H1 (cell line): ENCODE measurements around the gene VRK2. TPM values are rescaled to one million over a fixed set of nuclear protein-coding genes. Genes with fewer than 3 reads are reported as not detected.

Source experiments
- CTCF ChIA-PET: fragments of 300-600 bp; sonication (Branson Sonifier 250); formaldehyde crosslinking; loops from one replicate; lab custom pipeline; 2021; ENCODE audit not compliant: partially characterized antibody; lab: Charles Lee
- POLR2A ChIA-PET: fragments of 300-600 bp; sonication (Branson Sonifier 250); formaldehyde crosslinking; loops from one replicate; lab custom pipeline; 2021; ENCODE audit warnings: inconsistent platforms; ENCODE audit not compliant: partially characterized antibody; lab: Charles Lee
- DNase-seq, 2 experiments: peaks; one replicate each; pipeline versions ENCODE4 v3.0.0 to v3.0.0-alpha.2; 2010 to 2022; ENCODE audit warnings: low spot score in 2 of 2, low read depth in 1 of 2, mixed read lengths in 1 of 2
- FAIRE-seq: peaks from 2 replicates; lab custom pipeline; 2011; peaks lifted over from hg19 to GRCh38; lab: Jason Lieb, UNC
- H2AFZ ChIP-seq: 2 replicates; pipeline ENCODE4 v1.8.1; 2012; ENCODE audit warnings: low read length, inconsistent platforms
- H2AK5ac ChIP-seq: 2 replicates; pipeline ENCODE4 v1.6.1; 2013; ENCODE audit warnings: low read depth, low read length
- H2BK120ac ChIP-seq: replicated peaks from 2 replicates; pipeline ENCODE3; 2013; ENCODE audit warnings: low read depth, low read length, inconsistent platforms
- H2BK12ac ChIP-seq: 2 replicates; pipeline ENCODE4 v1.6.1; 2013; ENCODE audit warnings: low read depth, low read length
- H2BK15ac ChIP-seq: 2 replicates; pipeline ENCODE4 v1.6.1; 2013; ENCODE audit warnings: low read length
- H2BK20ac ChIP-seq: 2 replicates; pipeline ENCODE4 v1.6.1; 2013; ENCODE audit warnings: low read length
- H2BK5ac ChIP-seq: 2 replicates; pipeline ENCODE4 v1.6.1; 2013; ENCODE audit warnings: low read depth, low read length
- H3K14ac ChIP-seq: 2 replicates; pipeline ENCODE4 v1.6.1; 2013; ENCODE audit warnings: inconsistent platforms; ENCODE audit not compliant: insufficient read length
- H3K18ac ChIP-seq: 2 replicates; pipeline ENCODE4 v1.6.1; 2013; ENCODE audit warnings: low read length; ENCODE audit errors: extremely low read depth
- H3K23ac ChIP-seq: 2 replicates; pipeline ENCODE4 v1.6.1; 2013; ENCODE audit warnings: inconsistent platforms; ENCODE audit not compliant: insufficient read length
- H3K23me2 ChIP-seq: 2 replicates; pipeline ENCODE4 v1.6.1; 2013; ENCODE audit warnings: low read depth, low read length
- H3K27ac ChIP-seq: 2 replicates; pipeline ENCODE4 v1.6.1; 2011; ENCODE audit warnings: low read depth, low read length, inconsistent platforms
- H3K27me3 ChIP-seq, 4 experiments: replicated peaks in 1 of 4; 1 replicate in 1 of 4; 2 replicates in 3 of 4; pipeline versions ENCODE4 v1.6.1 to v1.8.1; 2011 to 2013; ENCODE audit warnings: low read length in 3 of 4, mild to moderate bottlenecking in 3 of 4, inconsistent platforms in 2 of 4, mixed read lengths in 2 of 4, moderate library complexity in 1 of 4; ENCODE audit not compliant: control insufficient read depth in 3 of 4, insufficient read depth in 3 of 4; ENCODE audit errors: extremely low read depth in 1 of 4
- H3K36me3 ChIP-seq, 4 experiments: 2 replicates each; pipeline versions ENCODE4 v1.6.1 to v1.8.1; 2011 to 2013; ENCODE audit warnings: mild to moderate bottlenecking in 4 of 4, low read length in 3 of 4, moderate library complexity in 2 of 4, control low read depth in 1 of 4, inconsistent platforms in 1 of 4; ENCODE audit not compliant: insufficient read depth in 4 of 4, control insufficient read depth in 2 of 4
- H3K4ac ChIP-seq: replicated peaks from 2 replicates; pipeline ENCODE3; 2013; ENCODE audit warnings: low read length, low read depth, mixed read lengths, inconsistent platforms; ENCODE audit not compliant: insufficient read length
- H3K4me1 ChIP-seq, 4 experiments: replicated peaks in 1 of 4; 1 replicate in 1 of 4; 2 replicates in 3 of 4; pipeline versions ENCODE4 v1.6.1 to v1.8.1; 2011 to 2013; ENCODE audit warnings: low read length in 3 of 4, inconsistent platforms in 2 of 4, mixed read lengths in 1 of 4; ENCODE audit not compliant: insufficient read depth in 4 of 4, control insufficient read depth in 3 of 4
- H3K4me2 ChIP-seq, 2 experiments: 2 replicates each; pipeline versions ENCODE4 v1.6.1 to v1.8.1; 2011 to 2013; ENCODE audit warnings: low read depth in 2 of 2, low read length in 2 of 2, control low read depth in 1 of 2, inconsistent platforms in 1 of 2, mild to moderate bottlenecking in 1 of 2; ENCODE audit not compliant: insufficient read depth in 1 of 2
- H3K4me3 ChIP-seq, 4 experiments: fragments of 200-600, 300-600 bp in 1 of 4; sonication (generic), shearing (Covaris generic), sonication (Bioruptor Twin) in 1 of 4; 2 replicates each; pipeline versions ENCODE4 v1.5.1 to v1.8.1; 2011 to 2016; ENCODE audit warnings: low read length in 4 of 4, low read depth in 3 of 4, control low read depth in 2 of 4, inconsistent platforms in 2 of 4, mild to moderate bottlenecking in 2 of 4, mixed read lengths in 1 of 4, moderate library complexity in 1 of 4; ENCODE audit not compliant: insufficient read depth in 2 of 4; ENCODE audit errors: extremely low read depth in 1 of 4
- H3K56ac ChIP-seq: replicated peaks from 2 replicates; pipeline ENCODE3; 2013; ENCODE audit warnings: low read depth, mild to moderate bottlenecking, mixed read lengths, low read length, inconsistent platforms; ENCODE audit not compliant: insufficient read length
- H3K79me1 ChIP-seq: 2 replicates; pipeline ENCODE4 v1.6.1; 2013; ENCODE audit warnings: low read depth, low read length, control low read depth
- H3K79me2 ChIP-seq, 2 experiments: 2 replicates each; pipeline versions ENCODE4 v1.6.1 to v1.8.1; 2012 to 2013; ENCODE audit warnings: low read length in 2 of 2, mild to moderate bottlenecking in 2 of 2, inconsistent platforms in 1 of 2; ENCODE audit not compliant: insufficient read depth in 2 of 2, control insufficient read depth in 1 of 2
- H3K9ac ChIP-seq, 4 experiments: replicated peaks in 1 of 4; 1 replicate in 1 of 4; 2 replicates in 3 of 4; pipeline versions ENCODE4 v1.6.1 to v1.8.1; 2011 to 2013; ENCODE audit warnings: low read depth in 3 of 4, low read length in 3 of 4, control low read depth in 2 of 4, mild to moderate bottlenecking in 2 of 4, moderate library complexity in 2 of 4, inconsistent platforms in 1 of 4; ENCODE audit errors: extremely low read depth in 1 of 4
- H3K9me3 ChIP-seq, 2 experiments: 2 replicates each; pipeline versions ENCODE4 v1.6.1 to v1.8.1; 2012 to 2013; ENCODE audit warnings: mild to moderate bottlenecking in 2 of 2, moderate library complexity in 2 of 2, control low read depth in 1 of 2, inconsistent platforms in 1 of 2, low read depth in 1 of 2, low read length in 1 of 2, mixed read lengths in 1 of 2; ENCODE audit not compliant: insufficient read depth in 2 of 2
- H4K20me1 ChIP-seq, 2 experiments: replicated peaks in 1 of 2; 2 replicates each; pipeline versions ENCODE3 to v1.8.1; 2011 to 2013; ENCODE audit warnings: inconsistent platforms in 2 of 2, low read length in 2 of 2, mild to moderate bottlenecking in 1 of 2; ENCODE audit not compliant: insufficient read depth in 2 of 2, control insufficient read depth in 1 of 2
- H4K5ac ChIP-seq: 2 replicates; pipeline ENCODE4 v1.6.1; 2013; ENCODE audit warnings: low read length, low read depth, mixed read lengths, inconsistent platforms; ENCODE audit not compliant: insufficient read length
- H4K8ac ChIP-seq: 2 replicates; pipeline ENCODE4 v1.8.0; 2013; ENCODE audit warnings: mild to moderate bottlenecking, moderate library complexity, low read length, inconsistent platforms; ENCODE audit not compliant: insufficient read depth; ENCODE audit errors: extremely low read depth
- H4K91ac ChIP-seq: replicated peaks from 2 replicates; pipeline ENCODE3; 2013; ENCODE audit warnings: low read length, mixed read lengths, inconsistent platforms; ENCODE audit not compliant: insufficient read length
- BRCA1 ChIP-seq: IDR thresholded peaks from 2 replicates; pipeline ENCODE4 v1.6.1; 2012; ENCODE audit warnings: low read depth, low read length, improper control_type of control experiment
- CHD2 ChIP-seq: IDR thresholded peaks from 2 replicates; pipeline ENCODE4 v1.6.1; 2012; ENCODE audit warnings: low read length, improper control_type of control experiment
- EZH2 ChIP-seq: fragments of 200-600 bp; sonication (generic); IDR thresholded peaks from 2 replicates; pipeline ENCODE4 v1.7.1; 2012; ENCODE audit warnings: low read depth, mild to moderate bottlenecking, moderate library complexity, low read length, inconsistent platforms; ENCODE audit not compliant: severe bottlenecking
- GABPA ChIP-seq: IDR thresholded peaks from 2 replicates; pipeline ENCODE4 v1.6.1; 2011; ENCODE audit warnings: mild to moderate bottlenecking, low read length, moderate library complexity, borderline replicate concordance; ENCODE audit not compliant: insufficient read depth
- HDAC2 ChIP-seq, 2 experiments: fragments of 300-600 bp in 1 of 2; sonication (generic) in 1 of 2; IDR thresholded peaks; 2 replicates each; pipeline ENCODE4 v1.6.1; 2011 to 2012; ENCODE audit warnings: low read depth in 2 of 2, low read length in 2 of 2, mild to moderate bottlenecking in 2 of 2, moderate library complexity in 2 of 2, borderline replicate concordance in 1 of 2, inconsistent platforms in 1 of 2
- HDAC6 ChIP-seq: IDR thresholded peaks from one replicate; pipeline ENCODE4 v1.7.1; 2012; ENCODE audit warnings: low read depth, mild to moderate bottlenecking, inconsistent platforms, low read length, moderate library complexity
- MAFK ChIP-seq: IDR thresholded peaks from 2 replicates; pipeline ENCODE4 v1.6.1; 2012; ENCODE audit warnings: low read depth, mild to moderate bottlenecking, improper control_type of control experiment, low read length
- POLR2A ChIP-seq, 2 experiments: IDR thresholded peaks; 1 replicate in 1 of 2; 2 replicates in 1 of 2; pipeline ENCODE4 v1.6.1; 2011; ENCODE audit warnings: low read depth in 2 of 2, low read length in 2 of 2, mild to moderate bottlenecking in 2 of 2; ENCODE audit errors: control extremely low read depth in 1 of 2
- POLR2AphosphoS5 ChIP-seq: IDR thresholded peaks from 2 replicates; pipeline ENCODE4 v1.6.1; 2011; ENCODE audit warnings: low read depth, low read length
- RBBP5 ChIP-seq: IDR thresholded peaks from 2 replicates; pipeline ENCODE4 v1.7.1; 2012; ENCODE audit warnings: low read depth, mild to moderate bottlenecking, inconsistent platforms, low read length, moderate library complexity, borderline replicate concordance
- RXRA ChIP-seq: IDR thresholded peaks from 2 replicates; pipeline ENCODE4 v1.6.1; 2011; ENCODE audit warnings: low read depth, mild to moderate bottlenecking, low read length, moderate library complexity; ENCODE audit not compliant: insufficient read depth
- SIN3A ChIP-seq, 2 experiments: IDR thresholded peaks in 1 of 2; conservative IDR thresholded peaks in 1 of 2; 2 replicates each; pipeline ENCODE4 v1.6.1; 2011 to 2012; ENCODE audit warnings: low read length in 2 of 2, improper control_type of control experiment in 1 of 2, low read depth in 1 of 2, mild to moderate bottlenecking in 1 of 2
- SIX5 ChIP-seq: IDR thresholded peaks from 2 replicates; pipeline ENCODE4 v1.6.1; 2011; ENCODE audit warnings: mild to moderate bottlenecking, low read depth, low read length
- SP4 ChIP-seq: IDR thresholded peaks from 2 replicates; pipeline ENCODE4 v1.6.1; 2012; ENCODE audit warnings: low read length, inconsistent platforms
- TEAD4 ChIP-seq: IDR thresholded peaks from 2 replicates; pipeline ENCODE4 v1.6.1; 2012; ENCODE audit warnings: low read depth, low read length, inconsistent platforms, mixed read lengths
- YY1 ChIP-seq: IDR thresholded peaks from 2 replicates; pipeline ENCODE4 v1.6.1; 2011; ENCODE audit warnings: low read depth, mild to moderate bottlenecking, low read length
- WGBS, 2 experiments: shearing (Covaris generic) in 1 of 2; methylation state at CpG; one replicate each; pipeline versions ENCODE4 v1.1.6 to v1.1.7; 2013 to 2015; ENCODE audit warnings: low lambda C conversion rate in 2 of 2, mixed read lengths in 2 of 2, inconsistent platforms in 1 of 2, low coverage in 1 of 2, missing lambda C conversion rate in 1 of 2; ENCODE audit not compliant: insufficient replicate concordance in 2 of 2, insufficient coverage in 1 of 2, insufficient read length in 1 of 2; ENCODE audit errors: extremely low coverage in 1 of 2, missing lambda C conversion rate in 1 of 2; 5-methylcytosine and 5-hydroxymethylcytosine counted together
- polyA plus RNA-seq, 7 experiments: library from polyadenylated mRNA; depleted of rRNA in 3 of 7; stranded (reverse) in 5 of 7; unstranded in 2 of 7; fragments of >200 nt in 5 of 7; fragments of 200-250 nt in 2 of 7; gene quantifications; 1 replicate in 5 of 7; 2 replicates in 1 of 7; 4 replicates in 1 of 7; pipeline versions ENCODE4 v1.2.1 to v1.2.3, GENCODE V29; 2011 to 2013; ENCODE audit warnings: missing spikeins in 2 of 7, mixed read lengths in 2 of 7
- total RNA-seq: library from RNA; stranded (reverse); fragmentation: NEBNext Ultra II Directional; extraction: Animal tissue kit (Norgen Biotek cat#: 25700); gene quantifications from 2 replicates; pipeline ENCODE4 v1.2.1, GENCODE V29; 2021

VRK2 gene
- total and polyA plus RNA-seq, 2 of the 8 experiments (the other 6 are each of a cell fraction or from before 2014, with no cell fraction given), result 7.6 to 27.8 TPM

GRCh38 chr2:58194458-58194857 is 147.9 kb downstream of the VRK2 start:
- H2BK5ac ChIP-seq, result no peak overlapping the region
- no peaks in the 10 kb centered on the region for H3K79me2 ChIP-seq
- FAIRE-seq (no peak), DNase-seq (no peak)
- no peaks in the 10 kb centered on the region for H3K27me3 ChIP-seq
- H3K4ac ChIP-seq, result no peak overlapping the region
- H2BK120ac ChIP-seq, result no peak overlapping the region
- H3K23me2 ChIP-seq, result no peaks in the 10 kb centered on the region; the same call in 1 of the 2 replicates
- H2BK20ac ChIP-seq, result no peak overlapping the region
- H2BK15ac ChIP-seq, result no peak overlapping the region
- no peak overlapping the region for H3K27ac ChIP-seq
- H4K8ac ChIP-seq, result no peak overlapping the region
- no peaks in the 10 kb centered on the region; the same call in 1 of the 2 replicates for H3K79me1 ChIP-seq
- H4K5ac ChIP-seq, result no peak overlapping the region
- H2BK12ac ChIP-seq, result no peak overlapping the region
- H3K23ac ChIP-seq, result no peak overlapping the region
- H3K14ac ChIP-seq, result no peak overlapping the region
- H3K9me3 ChIP-seq, result no peaks in the 10 kb centered on the region
- H2AK5ac ChIP-seq, result no peak overlapping the region
- H3K4me2 ChIP-seq, result no peak overlapping the region
- no peak overlapping the region for H3K4me3 ChIP-seq
- no peak overlapping the region for H4K91ac ChIP-seq
- ChIA-PET CTCF (no interaction called here), POLR2A (no interaction called here)
- H3K56ac ChIP-seq, result no peak overlapping the region
- H2AFZ ChIP-seq, result no peak overlapping the region
- H4K20me1 ChIP-seq, result peaks cover 2% of the 10 kb centered on the region in 2 experiments
- H3K36me3 ChIP-seq, result peaks cover 0 to 37% (median 6%) of the 10 kb centered on the region in 4 experiments; a peak in 3 of 8 replicates
- 82% methylated on average over 2 of the region's 2 CpGs; no CpG with 5 or more reads in 1 of the 2 experiments for WGBS, 2 experiments
- no peak overlapping the region for H3K18ac ChIP-seq
- H3K4me1 ChIP-seq, result no peaks in the 10 kb centered on the region
- H3K9ac ChIP-seq, result no peak overlapping the region
- TF ChIP-seq TEAD4 (no peak), MAFK (no peak), POLR2A (IDR thresholded peaks at IDR 0.05; ENCODE audit: control extremely low read depth in 1 of 2, low read depth in 2 of 2, low read length in 2 of 2) (no peak), SIX5 (no peak), HDAC6 (no peak), RBBP5 (no peak), SP4 (no peak), YY1 (no peak), CHD2 (no peak), BRCA1 (no peak), RXRA (no peak), HDAC2 (IDR thresholded peaks at IDR 0.05; ENCODE audit: borderline replicate concordance in 1 of 2, low read depth in 2 of 2, low read length in 2 of 2) (no peak), POLR2AphosphoS5 (no peak), GABPA (no peak), SIN3A (conservative IDR thresholded peaks at IDR 0.05 in 1 of 2, IDR thresholded peaks at IDR 0.05 in 1 of 2; ENCODE audit: low read depth in 1 of 2, low read length in 2 of 2) (no peak), EZH2 (no peak)
